ENCODE measurements around the gene TASP1.
A peak's percentile ranks its signal among the peaks of the same experiment; 100 is the strongest.
"Not testable (repeated sequence)": the region's sequence is repeated elsewhere in the genome, so short reads cannot be mapped to it uniquely, and the experiment has no call there.

TASP1 gene

GRCh38 chr20:13638496-13639149 lies at the start of gene TASP1:
Gene TASP1 (minus strand): TSS chr20:13638932. CDS start chr20:13630078, 8,854 bp downstream.
- DNase-seq, result peak; percentile 97

GRCh38 chr20:13687815-13688214 lies 49.1 kb upstream of the TASP1 start:
- DNase-seq, result no peak

GRCh38 chr20:13685623-13686022 lies 46.9 kb upstream of the TASP1 start:
- DNase-seq, result no peak

- DNase-seq, result no peak
Measured at GRCh38 chr20:13684566-13685222, 46.0 kb upstream of the TASP1 start.

GRCh38 chr20:13683833-13684232 lies 45.1 kb upstream of the TASP1 start:
- no peak for DNase-seq

GRCh38 chr20:13681248-13682125 lies 42.8 kb upstream of the TASP1 start:
- no peak for DNase-seq

- no peak for DNase-seq
Measured at GRCh38 chr20:13678944-13679343, 40.2 kb upstream of the TASP1 start.

- no peak for DNase-seq
Measured at GRCh38 chr20:13677241-13677640, 38.5 kb upstream of the TASP1 start.

GRCh38 chr20:13676682-13677081 lies 38.0 kb upstream of the TASP1 start:
- DNase-seq, result no peak

- no peak for DNase-seq
Measured at GRCh38 chr20:13672690-13673089, 34.0 kb upstream of the TASP1 start.

GRCh38 chr20:13671916-13672378 lies 33.2 kb upstream of the TASP1 start:
- DNase-seq, result no peak

- no peak for DNase-seq
Measured at GRCh38 chr20:13671512-13671911, 32.8 kb upstream of the TASP1 start.

- DNase-seq, result no peak
Measured at GRCh38 chr20:13670160-13670559, 31.4 kb upstream of the TASP1 start.

GRCh38 chr20:13665709-13666395 lies 27.1 kb upstream of the TASP1 start:
- no peak for DNase-seq

GRCh38 chr20:13661070-13661685 lies 22.4 kb upstream of the TASP1 start:
- DNase-seq, result no peak

GRCh38 chr20:13659288-13659687 lies 20.6 kb upstream of the TASP1 start:
- DNase-seq, result no peak

- not testable (repeated sequence) for DNase-seq
Measured at GRCh38 chr20:13658060-13658459, 19.3 kb upstream of the TASP1 start.

GRCh38 chr20:13656721-13657368 lies 18.1 kb upstream of the TASP1 start:
- DNase-seq, result no peak

GRCh38 chr20:13654463-13655023 lies 15.8 kb upstream of the TASP1 start:
- DNase-seq, result no peak

- no peak for DNase-seq
Measured at GRCh38 chr20:13650474-13650873, 11.7 kb upstream of the TASP1 start.

Measured in CD4-positive, alpha-beta T cell treated with Interleukin-17A for 4 hours (primary cell).